COR-L47 (cell line): ENCODE data around the gene DOK6.
"Not testable (repeated sequence)": the region's sequence is repeated elsewhere in the genome, so short reads cannot be mapped to it uniquely, and the experiment has no call there.

ENCODE experiments used
- DNase-seq: peaks from one replicate; lab custom pipeline; 2025; lab: John Stamatoyannopoulos, UW

DOK6 gene

GRCh38 chr18:69871363-69871762, 470.7 kb downstream of the DOK6 start:
- no peak for DNase-seq

GRCh38 chr18:69872661-69873060, 472.0 kb downstream of the DOK6 start:
- no peak for DNase-seq

- no peak for DNase-seq
Measured at GRCh38 chr18:69874058-69874457, 473.4 kb downstream of the DOK6 start.

GRCh38 chr18:69876490-69876889, 475.8 kb downstream of the DOK6 start:
- DNase-seq = no peak

- no peak for DNase-seq
Measured at GRCh38 chr18:69878213-69878933, 477.7 kb downstream of the DOK6 start.

GRCh38 chr18:69879051-69879450, 478.4 kb downstream of the DOK6 start:
- not testable (repeated sequence) for DNase-seq

- no peak for DNase-seq
Measured at GRCh38 chr18:69880083-69880482, 479.4 kb downstream of the DOK6 start.

GRCh38 chr18:69882965-69883668, 482.4 kb downstream of the DOK6 start:
- DNase-seq = no peak

- no peak for DNase-seq
Measured at GRCh38 chr18:69883781-69884180, 483.1 kb downstream of the DOK6 start.

- DNase-seq = no peak
Measured at GRCh38 chr18:69885355-69885754, 484.7 kb downstream of the DOK6 start.

GRCh38 chr18:69885841-69886531, 485.3 kb downstream of the DOK6 start:
- no peak for DNase-seq

GRCh38 chr18:69887256-69887655, 486.6 kb downstream of the DOK6 start:
- no peak for DNase-seq

- DNase-seq = no peak
Measured at GRCh38 chr18:69889009-69889408, 488.3 kb downstream of the DOK6 start.

GRCh38 chr18:69890558-69890957, 489.9 kb downstream of the DOK6 start:
- no peak for DNase-seq

- no peak for DNase-seq
Measured at GRCh38 chr18:69894467-69894866, 493.8 kb downstream of the DOK6 start.

- no peak for DNase-seq
Measured at GRCh38 chr18:69895066-69896047, 494.7 kb downstream of the DOK6 start.

GRCh38 chr18:69897397-69898108, 496.9 kb downstream of the DOK6 start:
- DNase-seq = no peak

- no peak for DNase-seq
Measured at GRCh38 chr18:69898241-69898861, 497.7 kb downstream of the DOK6 start.
